SK-N-MC (cell line): ENCODE results near the gene CFAP221.

Experiments
- DNase-seq: peaks from one replicate; pipeline ENCODE4 v3.0.0-alpha.2; 2011; ENCODE audit warnings: low read depth, low spot score
- H3K27ac ChIP-seq: fragments of 200-600 bp; sonication (generic); 2 replicates; pipeline ENCODE4 v1.5.1; 2016; ENCODE audit warnings: mixed run types
- H3K36me3 ChIP-seq: fragments of 200-600 bp; sonication (generic); 2 replicates; pipeline ENCODE4 v1.6.1; 2017; ENCODE audit warnings: antibody characterized with exemption, low read length, mixed read lengths; ENCODE audit not compliant: insufficient read depth
- H3K4me3 ChIP-seq: fragments of 200-600 bp; sonication (generic); 2 replicates; pipeline ENCODE4 v1.5.1; 2016
- H3K9ac ChIP-seq: fragments of 200-600 bp; sonication (generic); 2 replicates; pipeline ENCODE4 v1.8.0; 2017; ENCODE audit warnings: mixed run types, mixed read lengths; ENCODE audit not compliant: insufficient read length
- H3K9me3 ChIP-seq: fragments of 200-600 bp; sonication (generic); 2 replicates; pipeline ENCODE4 v1.6.1; 2017; ENCODE audit warnings: low read depth, mild to moderate bottlenecking, antibody characterized with exemption, low read length, moderate library complexity, mixed read lengths
- EZH2 ChIP-seq: fragments of 200-600 bp; sonication (generic); IDR thresholded peaks from one replicate; pipeline ENCODE4 v1.6.1; 2017; ENCODE audit warnings: antibody characterized with exemption
- FOXP2 ChIP-seq: optimal IDR thresholded peaks from 2 replicates; pipeline ENCODE3; 2011; ENCODE audit warnings: mild to moderate bottlenecking, moderate library complexity; ENCODE audit not compliant: insufficient read depth; ENCODE audit errors: extremely low read length, control extremely low read depth
- POLR2AphosphoS5 ChIP-seq: IDR thresholded peaks from 2 replicates; pipeline ENCODE4 v1.6.1; 2012; ENCODE audit warnings: mild to moderate bottlenecking, low read depth, low read length, borderline replicate concordance

The CFAP221 gene

GRCh38 chr2:119681868-119682220 is 137.6 kb downstream of the CFAP221 start:
- no peaks in the 10 kb centered on the region for H3K9me3 ChIP-seq
- H3K36me3 ChIP-seq: peaks cover 14% of the 10 kb centered on the region; the same call in 1 of the 2 replicates
- H3K27ac ChIP-seq: no peak overlapping the region
- no peak overlapping the region for H3K9ac ChIP-seq
- DNase-seq: no peak
- no peak overlapping the region for H3K4me3 ChIP-seq
- TF ChIP-seq EZH2: no peak

DNA sequence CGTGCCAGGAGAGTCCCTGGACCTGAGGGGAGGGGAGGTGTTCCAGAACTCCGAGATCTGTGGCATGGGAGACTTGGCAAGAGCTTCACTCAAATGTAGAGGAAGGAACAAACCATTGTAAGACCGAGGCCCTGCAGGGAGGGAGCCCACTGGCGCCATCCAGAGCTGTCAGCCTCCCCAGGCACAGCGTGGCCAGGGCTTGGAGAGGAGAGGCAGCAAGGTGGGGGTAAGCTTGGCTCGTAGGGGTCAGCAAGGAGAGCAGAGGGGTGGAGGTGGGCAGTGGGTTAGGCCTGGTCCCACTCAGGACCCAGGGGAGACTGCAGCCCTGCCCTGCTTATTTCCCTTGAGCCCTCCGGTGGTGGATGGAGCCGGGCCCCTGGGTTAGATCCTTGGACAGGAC is 138.3 kb downstream of the CFAP221 start:
- H3K27ac ChIP-seq: no peak overlapping the region
- no peak for DNase-seq

DNA sequence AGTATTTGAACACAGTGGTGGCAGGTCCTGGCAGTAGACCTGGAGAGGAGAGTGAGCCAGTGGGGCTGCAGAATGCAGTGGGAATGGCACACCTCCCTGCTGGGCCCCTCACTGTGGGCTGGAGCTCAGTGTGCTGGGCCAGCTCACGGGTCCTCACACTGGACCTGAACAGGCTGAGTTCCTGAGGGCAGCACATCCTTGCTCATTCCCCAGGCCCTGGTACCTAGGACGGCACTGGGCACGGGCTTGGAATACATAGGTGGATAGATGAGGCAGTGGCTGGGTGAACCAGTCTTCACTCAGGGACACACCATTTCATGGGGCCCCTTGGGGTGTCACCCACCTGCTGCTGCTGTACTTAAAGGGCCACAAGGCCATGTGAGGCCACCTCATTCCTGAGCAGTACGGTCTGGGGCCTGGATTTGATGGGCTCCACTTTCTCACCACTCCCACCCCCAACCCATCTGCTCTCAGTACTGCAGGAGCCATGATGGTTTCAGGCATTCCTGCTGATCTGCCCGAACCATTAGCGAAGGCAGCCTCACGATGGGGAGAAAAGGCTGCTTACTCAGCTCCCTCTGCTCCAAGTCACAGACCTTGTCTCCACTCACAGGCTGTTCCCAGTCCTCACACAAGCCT is 138.9 kb downstream of the CFAP221 start:
- Histone ChIP-seq H3K36me3 (peaks cover 14% of the 10 kb centered on the region; the same call in 1 of the 2 replicates), H3K9me3 (no peaks in the 10 kb centered on the region), H3K9ac (no peak overlapping the region), H3K27ac (no peak overlapping the region), H3K4me3 (no peak overlapping the region)
- no peak for TF ChIP-seq POLR2AphosphoS5
- TF ChIP-seq FOXP2: no peak
- TF ChIP-seq EZH2: no peak
- DNase-seq: no peak

More for the DNA sequence above, 138.3 kb downstream of the CFAP221 start:
- Histone ChIP-seq H3K36me3 (peaks cover 14% of the 10 kb centered on the region; the same call in 1 of the 2 replicates), H3K9me3 (no peaks in the 10 kb centered on the region), H3K4me3 (no peak overlapping the region), H3K9ac (no peak overlapping the region)
- no peak for TF ChIP-seq EZH2
- no peak for TF ChIP-seq FOXP2
- no peak for TF ChIP-seq POLR2AphosphoS5

DNA sequence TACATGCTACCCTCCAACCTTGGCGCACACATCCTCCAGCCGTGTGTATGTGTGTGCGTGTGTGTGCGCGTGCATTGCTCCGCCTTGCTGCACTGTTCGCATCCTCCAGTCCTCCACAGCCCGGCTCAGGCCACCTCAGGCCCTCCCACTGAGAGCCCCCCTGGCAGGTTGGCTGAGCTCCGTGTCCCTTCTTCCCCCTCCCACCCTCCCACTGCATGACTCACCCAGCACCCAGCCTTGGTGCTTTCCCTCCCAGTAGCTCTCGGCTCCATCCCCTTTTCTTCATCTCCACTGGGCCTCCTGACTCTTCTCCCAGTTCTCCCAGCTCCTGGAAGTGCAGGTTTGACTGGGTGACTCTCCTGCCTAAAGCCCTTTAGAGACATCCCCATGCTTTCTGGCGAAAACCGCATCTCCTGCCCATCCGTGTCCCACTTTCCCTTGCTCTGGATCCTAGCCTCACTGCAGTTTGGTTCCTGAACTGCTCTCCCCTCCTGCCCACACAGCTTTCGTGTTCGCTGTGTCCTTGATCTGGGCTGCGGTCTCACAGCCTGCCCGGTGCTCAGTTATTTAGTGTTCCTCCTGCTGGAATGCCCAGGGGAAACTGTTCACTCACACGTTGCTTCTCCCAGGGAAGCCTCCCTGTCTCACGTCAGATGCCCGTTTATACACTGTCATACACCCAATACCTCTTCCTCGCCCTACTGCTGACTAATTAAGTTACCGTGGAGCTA is 139.6 kb downstream of the CFAP221 start:
- TF ChIP-seq FOXP2: no peak
- no peak for TF ChIP-seq POLR2AphosphoS5
- TF ChIP-seq EZH2: no peak

GRCh38 chr2:119684518-119684917 is 140.3 kb downstream of the CFAP221 start:
- H3K9ac ChIP-seq: no peak overlapping the region
- no peak for DNase-seq
- no peak overlapping the region for H3K27ac ChIP-seq
- no peak overlapping the region for H3K4me3 ChIP-seq
- no peaks in the 10 kb centered on the region for H3K9me3 ChIP-seq
- TF ChIP-seq EZH2: no peak
- TF ChIP-seq FOXP2: no peak
- H3K36me3 ChIP-seq: peaks cover 14% of the 10 kb centered on the region; the same call in 1 of the 2 replicates

More for the DNA sequence above, 139.6 kb downstream of the CFAP221 start:
- no peak for DNase-seq
- Histone ChIP-seq H3K9ac (no peak overlapping the region), H3K9me3 (no peaks in the 10 kb centered on the region), H3K27ac (no peak overlapping the region), H3K4me3 (no peak overlapping the region), H3K36me3 (peaks cover 14% of the 10 kb centered on the region; the same call in 1 of the 2 replicates)

- no peak for DNase-seq
- no peaks in the 10 kb centered on the region for H3K9me3 ChIP-seq
- no peak overlapping the region for H3K4me3 ChIP-seq
- no peak overlapping the region for H3K9ac ChIP-seq
- no peak for TF ChIP-seq POLR2AphosphoS5
- TF ChIP-seq FOXP2: no peak
- TF ChIP-seq EZH2: no peak
- no peaks in the 10 kb centered on the region for H3K36me3 ChIP-seq
- H3K27ac ChIP-seq: no peak overlapping the region
Measured at GRCh38 chr2:119688616-119689015, 144.4 kb downstream of the CFAP221 start.

DNA sequence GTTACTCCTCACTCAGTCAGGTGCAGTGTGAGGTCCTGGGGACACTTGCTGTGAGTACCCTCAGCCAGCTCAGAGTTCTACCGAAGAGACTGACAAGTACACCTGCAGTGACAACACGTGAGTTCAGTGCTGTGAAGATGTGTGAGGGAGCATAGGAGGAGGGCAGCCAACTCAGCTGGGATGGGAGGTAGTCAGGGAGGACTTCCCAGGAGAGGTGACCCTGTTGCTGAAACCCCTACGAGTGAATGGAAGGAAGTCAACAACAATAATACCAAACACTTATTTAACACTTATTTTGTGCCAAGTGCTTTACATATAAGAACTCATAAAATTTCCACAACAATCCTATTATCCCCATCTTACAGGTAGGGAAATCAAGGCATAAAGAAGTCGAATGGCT is 145.0 kb downstream of the CFAP221 start:
- H3K27ac ChIP-seq: no peak overlapping the region
- H3K36me3 ChIP-seq: no peaks in the 10 kb centered on the region
- H3K4me3 ChIP-seq: no peak overlapping the region
- no peak for DNase-seq
- no peak for TF ChIP-seq POLR2AphosphoS5
- TF ChIP-seq EZH2: no peak
- TF ChIP-seq FOXP2: no peak
- no peaks in the 10 kb centered on the region for H3K9me3 ChIP-seq
- H3K9ac ChIP-seq: no peak overlapping the region

DNA sequence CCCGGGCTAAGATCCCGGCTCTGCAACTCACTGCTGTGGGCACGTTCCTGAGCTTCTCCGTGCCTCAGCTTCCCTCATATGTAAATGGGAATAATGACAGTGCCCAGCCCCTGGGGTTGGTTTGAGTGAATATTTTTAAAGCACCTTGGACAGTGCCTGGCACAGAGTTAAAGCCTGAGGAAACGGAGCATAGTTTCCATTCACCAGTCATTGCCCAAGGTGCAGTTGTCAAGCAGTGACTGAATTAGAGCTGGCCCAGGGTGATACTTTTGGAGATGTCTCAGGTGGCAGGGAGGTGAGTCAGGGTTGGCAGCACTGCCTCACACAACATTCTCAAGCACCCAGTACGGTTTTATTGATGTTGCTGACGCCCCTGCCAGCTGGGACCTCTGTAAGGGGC is 146.9 kb downstream of the CFAP221 start:
- Histone ChIP-seq H3K4me3 (no peak overlapping the region), H3K27ac (no peak overlapping the region), H3K9me3 (no peaks in the 10 kb centered on the region), H3K36me3 (no peaks in the 10 kb centered on the region), H3K9ac (no peak overlapping the region)
- TF ChIP-seq POLR2AphosphoS5 (no peak), EZH2 (no peak), FOXP2 (no peak)
- DNase-seq: no peak

GRCh38 chr2:119691651-119692245 is 147.5 kb downstream of the CFAP221 start:
- no peak for DNase-seq
- TF ChIP-seq FOXP2 (no peak), POLR2AphosphoS5 (no peak), EZH2 (no peak)
- Histone ChIP-seq H3K9me3 (no peaks in the 10 kb centered on the region), H3K4me3 (no peak overlapping the region), H3K27ac (no peak overlapping the region), H3K9ac (no peak overlapping the region), H3K36me3 (no peaks in the 10 kb centered on the region)
